ENCODE data around the gene GAB2.

The GAB2 gene

DNA sequence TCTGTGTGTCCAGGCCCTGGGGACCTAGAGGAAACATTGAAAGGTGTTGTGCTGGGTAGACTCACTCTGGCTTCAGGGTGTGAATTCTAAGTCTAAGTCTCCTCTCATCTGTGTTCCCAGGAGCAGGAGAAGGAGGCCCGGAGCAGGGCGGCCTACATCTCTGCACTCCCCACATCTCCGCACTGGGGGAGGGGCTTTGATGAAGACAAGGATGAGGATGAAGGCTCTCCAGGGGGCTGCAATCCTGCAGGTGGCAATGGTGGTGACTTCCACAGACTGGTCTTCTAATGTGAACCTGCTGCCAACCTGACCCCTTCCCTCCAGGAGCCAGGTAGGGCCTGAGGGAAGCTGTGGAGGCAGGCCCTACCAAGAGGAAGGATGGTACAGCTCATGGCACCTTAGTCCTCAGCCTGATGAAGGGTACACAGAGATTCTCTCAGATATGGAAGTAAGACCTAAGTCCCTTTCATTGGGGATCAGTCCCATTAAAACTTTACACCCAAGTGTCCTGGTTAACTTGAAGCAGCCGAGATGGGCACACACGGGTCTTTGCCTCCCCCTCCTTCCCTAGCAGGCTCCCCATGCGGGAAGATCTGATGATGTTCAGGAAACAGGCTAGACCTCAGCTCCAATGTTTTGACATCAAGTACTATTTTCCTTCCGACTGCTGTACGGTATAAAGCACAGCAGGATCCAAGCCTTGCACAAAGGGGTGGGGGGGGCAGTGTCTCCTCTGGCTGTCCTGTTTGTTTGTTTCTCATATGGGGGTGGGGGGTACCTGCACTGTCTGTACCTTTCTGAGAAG lies 203.9 kb downstream of the GAB2 start:
- FAIRE-seq (no peak), DNase-seq (ENCODE audit: insufficient read length, low spot score) (no peak)

DNA sequence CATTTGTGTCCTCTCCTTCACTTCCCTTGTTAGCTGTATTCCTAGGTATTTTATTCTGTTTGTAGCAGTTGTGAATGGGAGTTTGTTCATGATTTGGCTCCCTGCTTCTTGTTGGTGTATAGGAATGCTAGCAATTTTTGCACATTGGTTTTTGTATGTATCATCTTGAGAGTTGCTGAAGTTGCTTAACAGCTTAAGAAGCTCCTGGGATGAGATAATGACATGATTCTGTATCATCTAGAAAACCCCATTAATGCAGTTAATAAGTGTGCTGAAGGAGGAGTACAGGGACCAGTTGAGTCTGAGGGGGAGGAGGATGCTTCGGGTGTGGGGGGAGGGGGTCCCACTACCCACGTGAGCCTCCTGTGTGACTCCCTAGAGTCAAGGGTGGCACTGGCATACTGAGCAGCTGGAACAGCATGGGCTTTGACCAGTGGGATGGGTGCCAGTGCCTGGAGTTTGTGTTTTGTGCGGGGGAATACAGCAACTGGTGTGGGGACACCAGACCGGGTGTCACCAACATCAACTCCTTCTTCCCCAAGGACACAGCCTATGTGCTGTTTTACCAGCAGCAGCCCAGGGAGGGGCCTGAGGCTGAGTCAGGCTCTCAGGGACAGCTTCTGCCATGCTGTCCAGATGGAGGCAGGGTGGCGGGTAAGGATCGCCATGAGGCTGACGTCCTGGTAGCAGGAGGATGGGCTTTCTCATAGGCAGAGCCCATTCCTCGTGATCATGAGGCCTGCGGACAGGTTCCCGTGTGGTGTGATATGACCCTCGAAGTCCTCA lies 204.8 kb downstream of the GAB2 start:
- DNase-seq (ENCODE audit: insufficient read length, low spot score) (no peak), FAIRE-seq (peak; percentile 51)

DNA sequence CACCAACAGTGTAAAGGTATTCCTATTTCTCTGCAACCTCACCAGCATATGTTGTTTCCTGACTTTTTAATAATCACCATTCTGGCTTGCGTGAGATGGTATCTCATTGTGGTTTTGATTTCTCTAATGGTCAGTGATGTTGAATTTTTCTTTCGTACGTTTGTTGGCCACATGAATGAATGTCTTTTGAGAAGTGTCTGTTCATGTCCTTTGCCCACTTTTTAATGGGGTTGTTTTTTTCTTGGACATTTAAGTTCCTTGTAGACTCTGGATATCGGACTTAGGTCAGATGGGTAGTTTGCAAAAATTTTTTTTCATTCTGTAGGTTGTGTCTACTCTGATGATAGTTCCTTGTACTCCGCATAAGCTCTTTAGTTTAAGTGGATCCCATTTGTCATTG lies 206.1 kb downstream of the GAB2 start:
- DNase-seq (ENCODE audit: insufficient read length, low spot score) (no peak), FAIRE-seq (no peak)

DNA sequence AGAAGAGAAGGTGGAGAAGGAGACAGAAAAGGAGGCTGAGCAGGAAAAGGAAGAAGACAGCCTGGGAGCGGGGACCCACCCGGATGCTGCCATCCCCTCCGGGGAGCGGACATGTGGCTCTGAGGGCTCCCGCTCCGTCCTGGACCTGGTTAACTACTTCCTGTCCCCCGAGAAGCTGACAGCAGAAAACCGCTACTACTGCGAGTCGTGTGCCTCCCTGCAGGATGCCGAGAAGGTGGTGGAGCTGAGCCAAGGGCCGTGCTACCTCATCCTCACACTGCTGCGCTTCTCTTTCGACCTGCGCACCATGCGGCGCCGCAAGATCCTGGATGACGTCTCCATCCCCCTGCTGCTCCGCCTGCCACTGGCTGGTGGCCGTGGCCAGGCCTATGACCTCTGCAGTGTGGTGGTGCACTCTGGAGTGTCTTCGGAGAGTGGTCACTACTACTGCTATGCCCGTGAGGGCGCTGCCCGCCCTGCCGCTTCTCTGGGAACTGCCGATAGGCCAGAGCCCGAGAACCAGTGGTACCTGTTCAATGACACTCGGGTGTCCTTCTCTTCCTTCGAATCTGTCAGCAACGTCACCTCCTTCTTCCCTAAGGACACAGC lies 207.5 kb downstream of the GAB2 start:
- no peak for FAIRE-seq
- DNase-seq (ENCODE audit: insufficient read length, low spot score), result no peak

DNA sequence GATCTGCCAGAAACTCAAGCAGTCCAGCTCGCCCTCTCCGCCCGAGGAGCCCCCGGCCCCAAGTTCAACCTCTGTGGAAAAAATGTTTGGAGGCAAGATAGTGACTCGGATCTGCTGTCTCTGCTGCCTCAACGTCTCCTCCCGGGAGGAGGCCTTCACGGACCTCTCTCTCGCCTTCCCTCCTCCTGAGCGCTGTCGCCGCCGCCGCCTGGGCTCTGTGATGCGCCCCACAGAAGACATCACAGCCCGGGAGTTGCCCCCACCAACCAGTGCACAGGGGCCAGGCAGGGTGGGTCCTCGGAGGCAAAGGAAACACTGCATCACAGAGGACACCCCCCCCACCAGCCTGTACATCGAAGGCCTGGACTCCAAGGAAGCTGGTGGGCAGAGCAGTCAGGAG lies 208.1 kb downstream of the GAB2 start:
- FAIRE-seq (no peak), DNase-seq (ENCODE audit: insufficient read length, low spot score) (no peak)

DNA sequence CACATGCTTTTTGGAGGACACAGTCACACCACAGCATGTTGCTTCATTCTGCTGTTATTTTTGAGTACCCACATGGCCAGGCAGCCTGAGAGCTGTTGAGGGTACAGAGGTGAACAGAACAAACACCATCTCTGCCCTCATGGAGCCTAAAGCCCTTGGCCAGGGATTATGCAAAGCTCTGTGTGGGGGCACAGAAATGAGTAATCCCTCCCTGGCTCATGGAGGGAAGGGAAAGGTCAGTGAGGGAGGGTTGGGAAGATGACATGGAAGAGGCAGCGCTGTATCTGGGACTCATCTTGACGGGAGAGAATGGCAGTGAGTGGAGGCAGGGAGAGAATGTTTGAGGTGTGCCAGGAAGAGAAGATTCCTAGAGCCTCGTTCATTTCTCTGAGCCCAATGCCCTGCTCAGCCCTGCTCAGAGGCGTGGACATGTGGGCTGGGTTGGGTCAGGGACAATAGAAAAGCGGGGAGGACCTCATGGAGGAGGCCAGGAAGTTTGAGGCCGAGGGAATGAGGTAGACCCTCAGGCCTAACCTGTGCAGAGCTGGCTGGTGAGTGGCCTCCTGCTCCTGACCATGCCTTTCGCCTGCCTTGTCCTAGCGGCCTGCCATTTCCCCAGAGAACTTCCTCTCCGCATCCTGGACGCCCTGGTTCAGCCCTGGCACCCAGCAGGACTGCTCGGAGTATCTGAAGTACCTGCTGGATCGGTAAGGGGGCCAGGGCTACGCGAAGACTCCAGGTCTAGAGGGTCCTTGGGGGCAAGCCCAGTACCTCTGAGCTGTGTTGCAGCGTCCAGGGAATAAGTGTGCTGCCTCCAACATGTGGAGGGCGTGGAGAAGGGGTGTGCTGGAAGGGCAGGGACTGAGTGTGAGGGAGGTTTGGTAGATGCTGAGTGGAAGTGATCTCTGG lies 209.1 kb downstream of the GAB2 start:
- peak; percentile 9 for FAIRE-seq
- no peak for DNase-seq (ENCODE audit: insufficient read length, low spot score)

GRCh38 chr11:78207532-78208256 lies 209.9 kb downstream of the GAB2 start:
- FAIRE-seq (no peak), DNase-seq (ENCODE audit: insufficient read length, low spot score) (no peak)

DNA sequence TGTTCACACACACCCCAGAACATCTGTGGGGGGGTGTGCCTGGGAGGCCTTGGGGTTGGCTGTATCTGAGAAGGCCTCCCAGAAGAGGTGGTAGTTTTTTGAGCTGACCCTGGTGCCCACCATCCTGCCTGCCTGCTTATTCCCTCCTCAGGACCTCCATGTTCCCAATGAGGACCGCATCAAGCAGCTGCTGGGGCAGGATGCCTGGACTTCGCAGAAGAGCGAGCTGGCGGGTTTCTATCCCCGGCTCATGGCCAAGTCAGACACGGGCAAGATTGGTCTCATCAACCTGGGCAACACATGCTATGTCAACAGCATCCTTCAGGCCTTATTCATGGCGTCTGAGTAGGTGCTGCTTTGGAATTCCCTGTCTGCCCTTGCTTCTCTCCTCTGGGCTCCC lies 211.9 kb downstream of the GAB2 start:
- DNase-seq (ENCODE audit: insufficient read length, low spot score) (no peak), FAIRE-seq (no peak)

GRCh38 chr11:78205256-78205655 lies 212.4 kb downstream of the GAB2 start:
- DNase-seq (ENCODE audit: insufficient read length, low spot score) (no peak), FAIRE-seq (no peak)

- DNase-seq (ENCODE audit: insufficient read length, low spot score) (no peak), FAIRE-seq (no peak)
Observed at GRCh38 chr11:78203184-78203583, 214.4 kb downstream of the GAB2 start.

- DNase-seq (ENCODE audit: insufficient read length, low spot score) (no peak), FAIRE-seq (no peak)
Observed at GRCh38 chr11:78202733-78203167, 214.9 kb downstream of the GAB2 start.

DNA sequence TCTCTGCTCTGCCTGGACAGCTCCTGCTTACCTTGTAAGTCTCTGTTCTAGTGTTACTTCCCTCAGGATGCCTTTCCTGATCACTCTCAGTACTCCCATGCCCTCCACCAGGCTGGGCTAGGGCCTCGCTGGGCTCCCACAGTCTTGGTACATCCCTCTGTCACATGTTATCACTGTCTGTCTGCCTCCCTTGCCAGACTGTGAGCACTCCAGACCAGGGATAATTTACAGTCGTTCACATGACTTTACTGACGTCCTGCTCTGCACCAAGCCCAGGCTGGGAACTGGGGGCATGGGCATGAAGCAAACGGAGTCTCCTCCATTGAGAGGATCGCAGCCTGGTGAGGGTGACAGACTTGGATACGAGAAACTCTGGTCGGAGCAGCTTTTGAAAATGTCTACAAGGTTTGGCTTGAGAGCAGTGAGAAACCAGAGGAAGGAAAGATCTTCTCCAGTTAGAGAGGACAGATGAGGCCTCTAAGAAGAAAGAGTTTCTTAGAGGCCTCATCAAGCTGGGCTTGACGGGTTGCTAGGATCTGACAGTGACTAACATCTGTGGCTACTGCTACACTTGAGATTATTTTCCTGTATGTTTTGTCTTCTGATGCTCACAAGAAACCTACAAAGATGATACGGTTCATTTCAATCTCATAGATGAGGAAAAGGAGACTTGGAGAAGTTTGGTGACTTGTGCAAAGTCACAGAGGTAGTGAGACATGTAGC lies 216.4 kb downstream of the GAB2 start:
- no peak for DNase-seq (ENCODE audit: insufficient read length, low spot score)
- no peak for FAIRE-seq

DNA sequence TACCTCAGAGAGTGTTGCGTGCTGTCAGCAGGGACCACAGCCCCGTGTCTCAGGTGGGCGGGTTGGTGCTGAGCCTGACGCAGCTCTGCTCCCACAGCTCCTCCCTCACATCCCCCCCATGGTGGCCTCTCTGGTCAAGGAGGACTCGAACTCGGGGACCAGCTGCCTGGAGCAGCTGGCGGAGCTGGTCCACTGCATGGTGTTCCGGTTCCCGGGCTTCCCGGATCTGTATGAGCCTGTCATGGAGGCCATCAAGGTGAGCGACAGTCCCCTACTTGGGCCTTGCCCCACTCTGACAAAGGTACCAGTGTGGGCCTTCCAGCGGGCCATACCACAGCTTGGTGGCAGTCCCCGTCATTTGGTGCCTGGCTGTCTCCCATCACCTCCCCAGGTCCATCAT lies 217.1 kb downstream of the GAB2 start:
- FAIRE-seq, result no peak
- DNase-seq (ENCODE audit: insufficient read length, low spot score), result no peak

- DNase-seq (ENCODE audit: insufficient read length, low spot score), result no peak
Observed at GRCh38 chr11:78200061-78200460, 217.6 kb downstream of the GAB2 start.

GRCh38 chr11:78199653-78200015 lies 218.0 kb downstream of the GAB2 start:
- no peak for FAIRE-seq
- no peak for DNase-seq (ENCODE audit: insufficient read length, low spot score)

More at GRCh38 chr11:78200061-78200460, 217.6 kb downstream of the GAB2 start:
- no peak for FAIRE-seq

GRCh38 chr11:78199015-78199652 lies 218.5 kb downstream of the GAB2 start:
- DNase-seq (ENCODE audit: insufficient read length, low spot score), result no peak
- no peak for FAIRE-seq

DNA sequence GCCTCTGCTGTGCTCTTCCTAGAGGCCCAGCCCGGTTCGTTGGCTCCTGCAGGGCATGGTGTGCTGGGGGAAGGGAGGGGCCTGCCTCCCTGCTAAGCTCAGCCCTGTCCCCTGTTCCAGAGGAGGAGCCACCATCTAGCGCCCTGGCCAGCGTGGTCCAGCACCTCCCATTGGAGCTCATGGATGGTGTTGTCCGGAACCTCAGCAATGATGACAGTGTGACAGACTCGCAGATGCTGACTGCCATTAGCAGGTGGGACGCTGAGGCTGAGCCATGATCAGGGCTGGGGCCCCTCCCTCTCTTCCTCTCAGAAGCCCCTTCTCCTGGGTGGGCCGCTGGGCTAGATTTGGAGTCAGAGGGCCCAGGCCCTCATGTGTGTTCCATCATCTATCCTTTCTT lies 219.8 kb downstream of the GAB2 start:
- no peak for DNase-seq (ENCODE audit: insufficient read length, low spot score)
- FAIRE-seq, result no peak

GRCh38 chr11:78196661-78197091 lies 220.9 kb downstream of the GAB2 start:
- no peak for DNase-seq (ENCODE audit: insufficient read length, low spot score)
- FAIRE-seq, result no peak

Data from HTR-8/SVneo (cell line).